Stomach (tissue), 9 donors: Measurements from ENCODE around the gene GBP6. TPM values are rescaled to one million over a fixed set of nuclear protein-coding genes. Genes with fewer than 3 reads are reported as not detected.

Experiments used
- DNase-seq, 2 donors: peaks; one replicate each; pipeline versions ENCODE4 v3.0.0 to v3.0.0-alpha.2; 2013 to 2019
- H3K27ac ChIP-seq, 5 donors: fragments of 200-600 bp in 4 of 5; sonication (generic) in 4 of 5; one replicate each; pipeline ENCODE4 v1.5.1; 2013 to 2019; ENCODE audit warnings: mild to moderate bottlenecking in 1 of 5, moderate library complexity in 1 of 5
- H3K27me3 ChIP-seq, 3 donors: fragments of 200-600 bp; sonication (generic); one replicate each; pipeline ENCODE4 v1.5.1; 2017 to 2019; ENCODE audit warnings: mixed run types in 1 of 3
- H3K36me3 ChIP-seq, 4 donors: fragments of 200-600 bp; sonication (generic); 1 replicate in 3 of 4; 2 replicates in 1 of 4; pipeline ENCODE4 v1.5.1; 2016 to 2019
- H3K4me1 ChIP-seq, 4 donors: fragments of 200-600 bp; sonication (generic); one replicate each; pipeline ENCODE4 v1.5.1; 2016 to 2019
- H3K4me3 ChIP-seq, 4 donors: fragments of 200-600 bp; sonication (generic) in 3 of 4; one replicate each; pipeline ENCODE4 v1.5.1; 2016 to 2019; ENCODE audit warnings: mild to moderate bottlenecking in 1 of 4
- H3K9me3 ChIP-seq, 4 donors: fragments of 200-600 bp; sonication (generic); one replicate each; pipeline ENCODE4 v1.5.1; 2016 to 2019
- CTCF ChIP-seq, 7 experiments: fragments of 450-650 bp in 4 of 7; fragments of 200-600 bp in 3 of 7; sonication (generic) in 3 of 7; IDR thresholded peaks; one replicate each; pipeline ENCODE4 v1.5.1; 2016 to 2019; ENCODE audit warnings: antibody characterized with exemption in 7 of 7, control low read depth in 2 of 7, mild to moderate bottlenecking in 1 of 7
- EP300 ChIP-seq: sonication (generic); formaldehyde crosslinking; IDR thresholded peaks from one replicate; pipeline ENCODE4 v1.6.1; 2017; ENCODE audit warnings: antibody characterized with exemption
- POLR2A ChIP-seq, 4 donors: fragments of 450-650 bp; IDR thresholded peaks; one replicate each; pipeline ENCODE4 v1.6.1; 2016; ENCODE audit warnings: antibody characterized with exemption in 4 of 4, control low read depth in 2 of 4, mild to moderate bottlenecking in 1 of 4, moderate library complexity in 1 of 4
- POLR2AphosphoS5 ChIP-seq, 3 donors: sonication (generic); formaldehyde crosslinking; IDR thresholded peaks; one replicate each; pipeline ENCODE4 v1.6.1; 2016; ENCODE audit warnings: antibody characterized with exemption in 3 of 3
- WGBS, 5 donors: extraction: QIAGEN DNeasy Blood & Tissue Kit in 3 of 5; methylation state at CpG; one replicate each; pipeline versions ENCODE4 v1.1.5 to v1.1.7; 2013 to 2018; 5-methylcytosine and 5-hydroxymethylcytosine counted together
- intact Hi-C: fragments of 100-400 bp; cut with DNase I; formaldehyde crosslinking; loops from one replicate; pipeline ENCODE4 v1.15.1; 2023; ENCODE audit warnings: low total_unique reads
- polyA plus RNA-seq, 3 donors: library from polyadenylated mRNA; stranded (reverse); fragments of 200-250 nt; gene quantifications; one replicate each; pipeline ENCODE4 v1.2.3, GENCODE V29; 2013
- total RNA-seq, 5 donors: library from RNA; depleted of rRNA; stranded (reverse); fragments of >200 nt; gene quantifications; one replicate each; pipeline versions ENCODE4 v1.1.0 to v1.2.3, GENCODE V29; 2014 to 2016
- donor health status: healthy with polysubstance abuse.
- donor health status: Bipolar disorder and iron deficiency.
- donor health status: healthy.

Gene GBP6
- total and polyA plus RNA-seq, 8 donors, result 0.46 to 50.8 (median 1.1) TPM; not detected in 5

GRCh38 chr1:89347296-89347695, 16.6 kb upstream of the GBP6 start:
- intact Hi-C loops, result no loop called here
- no peaks in the 10 kb centered on the region for H3K4me1 ChIP-seq
- H3K4me3 ChIP-seq, result no peak overlapping the region
- H3K36me3 ChIP-seq, result no peaks in the 10 kb centered on the region
- peaks cover 0 to 10% (median 6%) of the 10 kb centered on the region in 4 donors for H3K9me3 ChIP-seq
- H3K27ac ChIP-seq, result no peak overlapping the region
- H3K27me3 ChIP-seq, result no peaks in the 10 kb centered on the region
- TF ChIP-seq POLR2AphosphoS5 (IDR thresholded peaks at IDR 0.05), result no peak
- TF ChIP-seq POLR2A (IDR thresholded peaks at IDR 0.05), result no peak
- TF ChIP-seq EP300, result no peak
- 60 to 87% (median 78%) methylated on average over 2 of the region's 2 CpGs for WGBS, 5 donors
- no peak for DNase-seq

GRCh38 chr1:89350298-89350697, 13.6 kb upstream of the GBP6 start:
- H3K27ac ChIP-seq, result no peak overlapping the region

DNA sequence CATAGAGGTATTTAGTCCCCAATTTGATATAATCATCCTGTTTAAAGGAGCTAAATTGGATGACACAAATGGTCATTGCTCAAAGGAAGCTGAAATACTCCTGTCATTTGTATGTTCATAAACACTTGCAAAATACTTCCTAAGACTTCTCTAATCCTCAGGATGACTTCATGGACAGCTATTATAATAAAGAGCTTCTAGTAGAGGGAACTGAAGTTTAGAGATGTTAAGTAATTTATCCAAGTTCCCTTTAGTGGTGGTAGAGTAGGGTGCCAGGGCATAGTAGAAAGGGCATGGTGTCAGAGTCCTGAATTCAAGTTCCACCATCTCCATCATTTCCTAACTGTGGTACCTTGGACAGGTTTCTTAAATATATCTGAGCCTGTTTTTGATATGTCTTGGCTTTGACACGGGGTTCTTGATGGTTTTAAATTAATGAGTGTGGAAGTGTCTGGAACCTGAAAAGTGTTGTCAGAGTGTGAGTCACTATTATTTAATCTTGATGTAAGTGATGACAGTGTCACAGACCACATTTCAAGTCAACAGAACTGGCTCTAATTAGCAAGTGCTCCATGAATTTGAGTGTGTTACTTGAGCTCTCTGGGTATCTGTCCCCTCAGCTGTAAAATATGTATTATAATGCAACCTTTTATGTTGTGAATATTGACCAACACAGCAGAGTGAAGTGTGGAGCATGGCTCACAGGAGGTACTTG, 12.1 kb upstream of the GBP6 start:
- no peaks in the 10 kb centered on the region for H3K36me3 ChIP-seq
- H3K9me3 ChIP-seq, result no peaks in the 10 kb centered on the region
- WGBS, 5 donors, result 31 to 64% (median 38%) methylated on average over 1 of the region's 1 CpG
- TF ChIP-seq POLR2AphosphoS5 (IDR thresholded peaks at IDR 0.05) (no peak), CTCF (IDR thresholded peaks at IDR 0.05) (no peak), EP300 (no peak), POLR2A (IDR thresholded peaks at IDR 0.05) (no peak)
- peaks cover 0 to 5% (median 2%) of the 10 kb centered on the region in 4 donors for H3K4me1 ChIP-seq
- intact Hi-C loops, result loop anchor here (10.0 kb wide), 1 partner anchor 237 kb away; no protein-coding TSS in a partner anchor
- H3K4me3 ChIP-seq, result no peak overlapping the region
- H3K27me3 ChIP-seq, result no peaks in the 10 kb centered on the region
- H3K27ac ChIP-seq, result peak overlapping the region in 1 of 5 donors; percentile 5
- DNase-seq, result no peak

More at GRCh38 chr1:89350298-89350697, 13.6 kb upstream of the GBP6 start:
- Histone ChIP-seq H3K36me3 (no peaks in the 10 kb centered on the region), H3K4me1 (no peaks in the 10 kb centered on the region), H3K9me3 (no peaks in the 10 kb centered on the region), H3K27me3 (no peaks in the 10 kb centered on the region), H3K4me3 (no peak overlapping the region)
- intact Hi-C loops, result loop anchor here (10.0 kb wide), 1 partner anchor 235 kb away; no protein-coding TSS in a partner anchor
- WGBS, 5 donors, result 72 to 85% (median 80%) methylated on average over 2 of the region's 2 CpGs
- no peak for DNase-seq
- no peak for TF ChIP-seq POLR2A (IDR thresholded peaks at IDR 0.05)
- no peak for TF ChIP-seq POLR2AphosphoS5 (IDR thresholded peaks at IDR 0.05)
- no peak for TF ChIP-seq CTCF (IDR thresholded peaks at IDR 0.05)
- no peak for TF ChIP-seq EP300

DNA sequence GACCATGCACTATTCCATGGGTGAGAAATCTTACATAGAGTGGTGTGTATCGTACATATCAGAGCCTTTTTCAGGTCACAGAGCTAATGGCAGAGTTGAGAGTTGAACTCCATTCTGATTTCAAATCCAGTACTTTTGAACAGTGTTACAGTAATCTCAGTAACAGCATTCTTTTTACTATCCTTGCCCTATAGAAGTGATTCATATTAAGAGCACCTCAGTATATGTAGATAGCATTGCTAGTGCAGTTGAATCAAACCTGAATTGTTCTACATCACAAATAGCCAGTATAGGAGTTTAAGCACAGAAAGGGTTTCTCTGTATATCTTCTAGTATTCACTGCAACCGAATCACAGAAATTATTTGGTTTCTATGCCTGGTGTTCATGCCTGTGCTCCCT, 11.4 kb upstream of the GBP6 start:
- WGBS, 5 donors, result 85 to 98% (median 95%) methylated on average over 2 of the region's 2 CpGs
- H3K9me3 ChIP-seq, result no peaks in the 10 kb centered on the region
- H3K27me3 ChIP-seq, result no peaks in the 10 kb centered on the region
- TF ChIP-seq EP300 (no peak), CTCF (IDR thresholded peaks at IDR 0.05) (no peak), POLR2AphosphoS5 (IDR thresholded peaks at IDR 0.05) (no peak), POLR2A (IDR thresholded peaks at IDR 0.05) (no peak)
- peaks cover 0 to 12% (median 5%) of the 10 kb centered on the region in 4 donors for H3K4me1 ChIP-seq
- DNase-seq, result no peak
- peak overlapping the region in 1 of 5 donors; percentile 5 for H3K27ac ChIP-seq
- H3K36me3 ChIP-seq, result no peaks in the 10 kb centered on the region
- intact Hi-C loops, result loop anchor here (10.0 kb wide), 1 partner anchor 238 kb away; no protein-coding TSS in a partner anchor
- no peak overlapping the region for H3K4me3 ChIP-seq

DNA sequence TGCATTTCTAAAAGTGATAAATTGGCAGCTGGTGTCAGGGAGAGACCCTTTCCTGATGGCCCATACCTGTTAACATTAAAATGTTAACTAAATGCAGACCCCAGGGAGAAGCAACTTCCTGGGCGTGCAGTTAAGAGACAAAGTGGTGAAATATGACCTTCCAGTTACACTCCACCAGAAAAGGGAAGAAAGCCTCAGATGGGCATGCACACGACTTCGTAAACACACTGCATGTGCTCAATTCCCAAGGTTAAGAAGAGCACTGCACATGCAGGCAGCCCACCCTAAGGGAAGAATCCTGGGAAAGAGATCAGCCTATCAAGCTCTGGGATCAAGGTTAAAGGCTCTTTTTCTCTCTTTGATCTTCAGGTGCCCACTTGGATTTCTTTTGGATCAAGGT, 9.7 kb upstream of the GBP6 start:
- Histone ChIP-seq H3K9me3 (no peaks in the 10 kb centered on the region), H3K4me1 (peaks cover 0 to 23% (median 13%) of the 10 kb centered on the region in 4 donors), H3K27ac (peak overlapping the region in 1 of 5 donors; percentile 4), H3K4me3 (no peak overlapping the region), H3K27me3 (no peaks in the 10 kb centered on the region), H3K36me3 (no peaks in the 10 kb centered on the region)
- 77 to 94% (median 83%) methylated on average over 3 of the region's 3 CpGs for WGBS, 5 donors
- intact Hi-C loops, result loop anchor here (10.0 kb wide), 1 partner anchor 239 kb away; no protein-coding TSS in a partner anchor
- no peak for TF ChIP-seq EP300
- no peak for DNase-seq
